Fibroblast of pulmonary artery (primary cell): Measurements from ENCODE around the gene CA12.
"Not testable (repeated sequence)": the region's sequence is repeated elsewhere in the genome, so short reads cannot be mapped to it uniquely, and the experiment has no call there.

Experiments used
- DNase-seq: peaks from one replicate; pipeline ENCODE4 v3.0.0-alpha.2; 2010; ENCODE audit warnings: low read depth
- H3K4me3 ChIP-seq: replicated peaks from 2 replicates; pipeline ENCODE4 v1.5.1; 2011; ENCODE audit warnings: low read depth, mild to moderate bottlenecking, control low read depth, low read length, moderate library complexity
- TF ChIP-seq, protein P1 (sequence below): IDR thresholded peaks from 2 replicates; pipeline ENCODE4 v1.5.1; 2011; ENCODE audit warnings: mild to moderate bottlenecking, control low read depth, low read length, inconsistent platforms; ENCODE audit errors: missing control alignments

The CA12 gene

DNA sequence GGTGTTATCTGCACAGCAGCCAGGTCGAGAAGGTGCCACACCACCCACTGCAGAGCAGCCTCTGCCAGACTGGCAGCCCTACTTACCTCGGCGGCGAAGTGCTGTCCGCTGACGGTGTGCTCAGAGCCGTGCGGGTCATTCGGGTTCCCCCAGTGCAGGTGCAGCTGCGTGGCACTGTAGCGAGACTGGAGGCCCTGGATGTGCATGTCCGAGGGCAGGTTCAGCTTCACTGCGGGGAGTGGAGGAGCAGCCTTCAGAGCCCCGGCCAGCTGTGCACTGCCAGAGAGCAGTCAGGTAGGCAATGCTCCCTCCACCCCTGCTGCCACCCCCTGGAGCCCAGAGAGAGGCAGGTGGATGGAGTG is 36.3 kb downstream of the CA12 start:
- DNase-seq: no peak
- TF ChIP-seq, protein P1, sequence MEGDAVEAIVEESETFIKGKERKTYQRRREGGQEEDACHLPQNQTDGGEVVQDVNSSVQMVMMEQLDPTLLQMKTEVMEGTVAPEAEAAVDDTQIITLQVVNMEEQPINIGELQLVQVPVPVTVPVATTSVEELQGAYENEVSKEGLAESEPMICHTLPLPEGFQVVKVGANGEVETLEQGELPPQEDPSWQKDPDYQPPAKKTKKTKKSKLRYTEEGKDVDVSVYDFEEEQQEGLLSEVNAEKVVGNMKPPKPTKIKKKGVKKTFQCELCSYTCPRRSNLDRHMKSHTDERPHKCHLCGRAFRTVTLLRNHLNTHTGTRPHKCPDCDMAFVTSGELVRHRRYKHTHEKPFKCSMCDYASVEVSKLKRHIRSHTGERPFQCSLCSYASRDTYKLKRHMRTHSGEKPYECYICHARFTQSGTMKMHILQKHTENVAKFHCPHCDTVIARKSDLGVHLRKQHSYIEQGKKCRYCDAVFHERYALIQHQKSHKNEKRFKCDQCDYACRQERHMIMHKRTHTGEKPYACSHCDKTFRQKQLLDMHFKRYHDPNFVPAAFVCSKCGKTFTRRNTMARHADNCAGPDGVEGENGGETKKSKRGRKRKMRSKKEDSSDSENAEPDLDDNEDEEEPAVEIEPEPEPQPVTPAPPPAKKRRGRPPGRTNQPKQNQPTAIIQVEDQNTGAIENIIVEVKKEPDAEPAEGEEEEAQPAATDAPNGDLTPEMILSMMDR: no peak
- no peak overlapping the region for H3K4me3 ChIP-seq

DNA sequence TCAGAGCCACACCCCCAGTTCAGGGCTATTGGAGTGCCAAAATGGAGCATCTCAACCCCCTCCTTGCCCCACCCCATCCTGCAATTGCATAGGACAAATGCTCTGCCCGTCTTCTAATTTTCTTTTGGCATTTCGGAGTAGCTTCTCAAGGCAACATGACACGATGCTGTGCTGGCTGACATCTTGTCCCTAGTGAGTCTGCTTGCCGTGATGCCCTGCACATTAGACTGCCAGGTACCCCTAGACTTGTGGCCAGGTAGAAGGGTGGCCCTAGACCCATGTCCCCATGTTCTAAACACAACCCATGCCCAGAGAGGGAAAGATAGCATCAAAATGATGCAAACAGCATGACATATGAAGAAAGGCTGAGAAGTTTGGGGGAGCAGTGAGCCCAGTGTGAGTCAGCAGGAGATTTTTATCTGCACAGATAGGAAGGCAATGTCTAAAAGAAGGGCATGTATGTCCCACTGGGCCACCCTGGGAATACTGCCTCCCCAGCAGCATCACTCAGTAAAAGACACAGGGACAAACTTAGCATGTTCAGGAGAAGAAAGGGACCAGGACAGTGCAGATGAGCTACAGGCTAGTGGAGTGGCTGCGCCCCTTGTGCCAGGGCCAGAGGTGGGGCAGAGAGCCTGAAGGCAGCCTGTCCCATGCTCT is 36.8 kb downstream of the CA12 start:
- DNase-seq: no peak
- TF ChIP-seq, protein P1: no peak
- H3K4me3 ChIP-seq: no peak overlapping the region

DNA sequence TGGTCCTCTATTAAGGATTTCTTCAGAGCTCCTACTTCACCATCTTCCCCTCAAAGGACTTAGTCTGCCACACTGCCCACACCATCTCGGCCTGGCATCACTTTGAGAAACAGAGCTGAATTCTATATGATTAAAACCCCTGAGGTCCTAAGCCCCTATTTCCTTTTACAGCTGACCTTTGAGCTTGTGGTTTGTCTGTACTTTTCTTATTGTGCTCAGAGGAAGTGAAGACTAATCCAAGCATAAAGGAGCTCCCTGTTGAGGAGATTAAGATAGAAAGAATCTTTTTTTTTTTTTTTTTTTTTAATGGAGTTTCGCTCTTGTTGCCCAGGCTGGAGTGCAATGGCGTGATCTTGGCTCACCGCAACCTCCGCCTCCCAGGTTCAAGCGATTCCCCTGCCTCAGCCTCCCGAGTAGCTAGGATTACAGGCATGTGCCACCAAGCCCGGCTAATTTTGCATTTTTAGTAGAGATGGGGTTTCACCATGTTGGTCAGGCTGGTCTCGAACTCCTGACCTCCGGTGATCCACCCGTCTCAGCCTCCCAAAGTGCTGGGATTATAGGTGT is 38.6 kb downstream of the CA12 start:
- not testable (repeated sequence) for H3K4me3 ChIP-seq
- peak; percentile 43 for DNase-seq

DNA sequence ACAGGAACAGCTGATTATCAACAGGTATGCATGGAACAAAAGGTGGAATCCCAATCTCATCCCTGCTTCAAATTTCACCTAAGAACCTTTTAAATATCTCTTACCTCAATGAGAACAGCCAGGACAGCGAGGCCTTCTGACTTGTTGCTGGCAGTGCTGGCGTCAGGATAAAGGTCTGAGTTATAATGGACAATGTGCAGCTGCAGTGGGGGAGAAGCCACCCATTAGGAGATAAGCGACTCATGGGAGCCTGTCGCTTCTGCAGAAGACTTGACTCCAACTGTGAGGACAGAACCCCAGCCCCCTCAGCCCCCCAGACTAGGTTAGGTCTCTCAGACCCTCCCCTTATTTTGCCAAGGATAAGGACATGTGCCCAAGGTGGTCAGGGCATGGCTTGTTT is 39.7 kb downstream of the CA12 start:
- DNase-seq: no peak
- TF ChIP-seq, protein P1: no peak
- H3K4me3 ChIP-seq: no peak overlapping the region

DNA sequence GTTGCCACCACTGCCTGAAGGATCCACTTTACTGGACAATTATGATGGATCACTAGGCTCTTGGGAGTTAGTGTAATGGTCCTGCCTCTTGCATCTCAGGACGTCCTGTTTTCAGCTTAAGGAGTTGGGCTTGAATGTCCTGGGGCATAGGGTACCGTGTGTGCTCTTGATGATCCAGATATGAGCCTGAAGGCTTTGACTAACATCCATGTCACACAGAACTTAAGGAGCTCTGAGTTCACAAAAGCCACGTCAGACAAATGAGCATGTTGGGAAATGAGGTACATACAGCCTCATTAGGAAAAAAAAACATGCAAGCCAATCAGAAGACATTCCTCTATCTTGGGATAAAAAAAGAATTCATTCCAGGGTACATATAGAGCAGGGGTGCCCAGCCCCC is 40.8 kb downstream of the CA12 start:
- TF ChIP-seq, protein P1: no peak
- H3K4me3 ChIP-seq: no peak overlapping the region
- DNase-seq: no peak

DNA sequence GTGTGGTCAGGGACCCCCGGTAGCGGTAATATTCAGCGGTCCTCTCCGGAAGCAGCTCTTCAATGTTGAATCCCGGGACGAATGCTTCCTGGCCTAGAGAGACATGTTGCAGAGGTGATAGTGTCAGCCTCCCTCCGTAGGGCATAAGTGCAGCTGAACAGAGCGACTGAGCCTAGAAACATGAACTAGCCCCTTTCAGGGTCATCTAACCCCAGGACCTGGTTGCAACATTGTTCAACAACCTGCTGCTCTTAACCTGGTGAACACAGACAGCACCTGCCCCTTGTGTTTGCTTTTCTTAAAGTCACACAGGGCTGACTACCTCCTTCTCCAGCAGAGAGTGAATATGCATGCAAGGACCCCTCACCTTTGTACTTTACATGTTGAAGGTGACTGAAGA is 41.3 kb downstream of the CA12 start:
- TF ChIP-seq, protein P1: no peak
- DNase-seq: no peak
- no peak overlapping the region for H3K4me3 ChIP-seq

DNA sequence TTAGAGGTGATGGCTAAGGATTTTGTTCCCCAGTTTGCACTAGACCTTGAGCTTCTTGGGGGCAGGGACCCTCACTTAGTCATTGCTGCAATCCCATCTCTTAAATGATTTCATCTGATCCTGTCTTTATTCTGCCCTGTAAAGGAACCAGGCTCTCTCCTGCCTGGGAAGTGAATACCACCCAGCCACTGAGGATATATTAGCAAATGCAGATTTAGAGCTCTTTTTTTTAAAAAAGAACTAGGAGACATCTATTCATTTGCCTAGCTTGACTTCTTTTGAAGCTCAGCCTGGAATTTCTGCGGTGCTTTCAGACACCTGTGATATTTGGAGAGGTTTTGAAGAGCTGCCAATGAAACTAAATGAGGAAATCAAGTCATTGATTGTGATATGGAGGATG is 41.8 kb downstream of the CA12 start:
- no peak for DNase-seq
- no peak overlapping the region for H3K4me3 ChIP-seq
- TF ChIP-seq, protein P1: no peak
